GM12878 (cell line): ENCODE data around the gene ACE. TPM values are rescaled to one million over a fixed set of nuclear protein-coding genes. Genes with fewer than 3 reads are reported as not detected.

Experiments used
- ATAC-seq: fragments of 200-7000 bp; cut with Tn5 transposase; 3 replicates; pipeline ENCODE4 v1.9.1; 2020; ENCODE audit warnings: mild to moderate bottlenecking, moderate library complexity
- BruUV-seq: library from RNA; stranded (reverse); fragments of 400-500 nt; replicated peaks from 2 replicates; lab custom pipeline; 2021; lab: Mats Ljungman, UMichigan
- CTCF ChIA-PET: fragments of 300-600 bp; sonication (Branson Sonifier 250); formaldehyde crosslinking; extraction: SDS; loops from one replicate; lab custom pipeline; 2021; ENCODE audit warnings: inconsistent platforms; lab: Yijun Ruan, JAX
- POLR2A ChIA-PET: fragments of 350-600 bp; formaldehyde crosslinking; extraction: SDS; loops from one replicate; lab custom pipeline; 2021; ENCODE audit warnings: inconsistent platforms; lab: Charles Lee
- RAD21 ChIA-PET: fragments of 300-600 bp; sonication (Branson Sonifier 250); formaldehyde crosslinking; loops from one replicate; lab custom pipeline; 2023; ENCODE audit warnings: antibody characterized with exemption; ENCODE audit not compliant: unreplicated experiment; lab: Charles Lee
- SMC1A ChIA-PET: fragments of 300-600 bp; sonication (Branson Sonifier 250); formaldehyde crosslinking; loops from one replicate; lab custom pipeline; 2023; ENCODE audit not compliant: unreplicated experiment, uncharacterized antibody; lab: Charles Lee
- DNase-seq: peaks from one replicate; pipeline ENCODE4 v3.0.0-alpha.2; 2011; ENCODE audit warnings: low read depth, low spot score
- FAIRE-seq: peaks from 3 replicates; lab custom pipeline; 2011; peaks lifted over from hg19 to GRCh38; lab: Jason Lieb, UNC
- H2AFZ ChIP-seq: 2 replicates; pipeline ENCODE4 v1.6.0; 2011; ENCODE audit warnings: low read depth, low read length, control low read depth; ENCODE audit not compliant: control insufficient read depth
- H3K27ac ChIP-seq: 2 replicates; pipeline ENCODE4 v1.5.1; 2011; ENCODE audit warnings: control low read depth; ENCODE audit not compliant: control insufficient read depth, insufficient read depth
- H3K27me3 ChIP-seq, 2 experiments: replicated peaks in 1 of 2; 2 replicates each; pipeline versions ENCODE4 v1.6.0 to v1.6.1; 2011; ENCODE audit warnings: low read length in 1 of 2; ENCODE audit not compliant: control insufficient read depth in 2 of 2, insufficient read depth in 2 of 2
- H3K36me3 ChIP-seq, 2 experiments: 2 replicates each; pipeline ENCODE4 v1.5.1; 2011; ENCODE audit warnings: low read length in 1 of 2; ENCODE audit not compliant: control insufficient read depth in 2 of 2, insufficient read depth in 2 of 2
- H3K4me1 ChIP-seq: 2 replicates; pipeline ENCODE4 v1.6.1; 2011; ENCODE audit warnings: mild to moderate bottlenecking, low read length, moderate library complexity, mixed read lengths; ENCODE audit not compliant: control insufficient read depth, insufficient read depth
- H3K4me2 ChIP-seq: 2 replicates; pipeline ENCODE4 v1.6.0; 2011; ENCODE audit warnings: control low read depth; ENCODE audit not compliant: control insufficient read depth, insufficient read depth
- H3K4me3 ChIP-seq: fragments of 200-600 bp; sonication (generic); 2 replicates; pipeline ENCODE4 v1.5.1; 2016
- H3K79me2 ChIP-seq: 2 replicates; pipeline ENCODE4 v1.6.0; 2011; ENCODE audit warnings: low read length; ENCODE audit not compliant: control insufficient read depth, insufficient read depth
- H3K9ac ChIP-seq: 2 replicates; pipeline ENCODE4 v1.8.0; 2011; ENCODE audit warnings: low read length, control low read depth, mixed read lengths; ENCODE audit not compliant: control insufficient read depth, insufficient read depth
- H3K9me3 ChIP-seq: replicated peaks from 3 replicates; pipeline ENCODE4 v1.5.1; 2011; ENCODE audit warnings: mild to moderate bottlenecking, low read length; ENCODE audit not compliant: control insufficient read depth, insufficient read depth
- H4K20me1 ChIP-seq: 2 replicates; pipeline ENCODE4 v1.6.0; 2011; ENCODE audit not compliant: control insufficient read depth, insufficient read depth
- ATF7 ChIP-seq: fragments of 450-650 bp; IDR thresholded peaks from 2 replicates; pipeline ENCODE4 v1.6.1; 2016; ENCODE audit warnings: low read depth, mild to moderate bottlenecking
- E2F4 ChIP-seq: IDR thresholded peaks from 2 replicates; pipeline ENCODE4 v1.6.1; 2012; ENCODE audit warnings: low read depth, low read length, improper control_type of control experiment
- ETV6 ChIP-seq, 2 experiments: fragments of 450-650 bp in 1 of 2; IDR thresholded peaks in 1 of 2; conservative IDR thresholded peaks in 1 of 2; 2 replicates each; pipeline ENCODE4 v1.6.1; 2014; ENCODE audit warnings: antibody characterized with exemption in 1 of 2, borderline replicate concordance in 1 of 2, low read depth in 1 of 2, mild to moderate bottlenecking in 1 of 2, moderate library complexity in 1 of 2
- EZH2 ChIP-seq: IDR thresholded peaks from 2 replicates; pipeline ENCODE4 v1.6.1; 2012; ENCODE audit warnings: low read depth, mild to moderate bottlenecking, control low read depth, inconsistent platforms, low read length, borderline replicate concordance; ENCODE audit not compliant: control insufficient read depth
- FOXM1 ChIP-seq: IDR thresholded peaks from 2 replicates; pipeline ENCODE4 v1.6.1; 2012; ENCODE audit warnings: low read depth, mild to moderate bottlenecking, inconsistent platforms, low read length, moderate library complexity
- IKZF2 ChIP-seq, 2 experiments: fragments of 450-650 bp; IDR thresholded peaks; 2 replicates each; pipeline ENCODE4 v1.6.1; 2017; ENCODE audit warnings: mild to moderate bottlenecking in 2 of 2, moderate library complexity in 2 of 2
- IRF4 ChIP-seq: IDR thresholded peaks from 2 replicates; pipeline ENCODE4 v1.6.1; 2011; ENCODE audit warnings: low read depth, low read length
- JUNB ChIP-seq: IDR thresholded peaks from 2 replicates; pipeline ENCODE4 v1.6.1; 2016; ENCODE audit warnings: antibody characterized with exemption, mild to moderate bottlenecking
- MEF2A ChIP-seq: IDR thresholded peaks from 2 replicates; pipeline ENCODE4 v1.6.1; 2011; ENCODE audit warnings: low read depth, mild to moderate bottlenecking, low read length, moderate library complexity; ENCODE audit not compliant: insufficient read depth
- NBN ChIP-seq: fragments of 450-650 bp; IDR thresholded peaks from 2 replicates; pipeline ENCODE4 v1.6.1; 2016
- NR2C2 ChIP-seq: IDR thresholded peaks from 2 replicates; pipeline ENCODE4 v1.6.1; 2011; ENCODE audit warnings: borderline replicate concordance, low read depth; ENCODE audit not compliant: control insufficient read depth, insufficient read length
- RB1 ChIP-seq: fragments of 450-650 bp; formaldehyde crosslinking; IDR thresholded peaks from 2 replicates; pipeline ENCODE4 v1.6.1; 2017; ENCODE audit warnings: mild to moderate bottlenecking, borderline replicate concordance
- SIX5 ChIP-seq: IDR thresholded peaks from 2 replicates; pipeline ENCODE4 v1.6.1; 2011; ENCODE audit warnings: mild to moderate bottlenecking, low read depth, low read length, moderate library complexity; ENCODE audit not compliant: severe bottlenecking
- SP1 ChIP-seq: IDR thresholded peaks from one replicate; pipeline ENCODE4 v1.6.1; 2011; ENCODE audit warnings: low read depth, low read length
- SREBF2 ChIP-seq: IDR thresholded peaks from 2 replicates; pipeline ENCODE4 v1.6.1; 2012; ENCODE audit warnings: mild to moderate bottlenecking, low read length
- SUPT20H ChIP-seq: IDR thresholded peaks from 2 replicates; pipeline ENCODE4 v1.6.1; 2011; ENCODE audit warnings: low read depth, mild to moderate bottlenecking, low read length, moderate library complexity, borderline replicate concordance; ENCODE audit not compliant: control insufficient read depth
- TAF1 ChIP-seq: IDR thresholded peaks from 2 replicates; pipeline ENCODE4 v1.6.1; 2011; ENCODE audit warnings: mild to moderate bottlenecking, low read depth, low read length, borderline replicate concordance
- TCF7 ChIP-seq: IDR thresholded peaks from 2 replicates; pipeline ENCODE4 v1.6.1; 2014; ENCODE audit warnings: antibody characterized with exemption, borderline replicate concordance
- ZSCAN29 ChIP-seq: fragments of 450-650 bp; IDR thresholded peaks from 2 replicates; pipeline ENCODE4 v1.6.1; 2017; ENCODE audit warnings: mild to moderate bottlenecking, moderate library complexity
- WGBS: methylation state at CpG from one replicate; pipeline ENCODE4 v1.1.6; 2016; ENCODE audit warnings: low lambda C conversion rate; ENCODE audit not compliant: insufficient replicate concordance, insufficient coverage; ENCODE audit errors: missing lambda C conversion rate; 5-methylcytosine and 5-hydroxymethylcytosine counted together
- in situ Hi-C: fragments of 300-500 bp; cut with MboI; formaldehyde crosslinking; loops from 9 replicates; pipeline ENCODE4 v1.14.3; 2018; ENCODE audit warnings: mixed read lengths
- intact Hi-C: fragments of 100-400 bp; cut with micrococcal nuclease; formaldehyde crosslinking; loops from one replicate; pipeline ENCODE4 v1.14.2; 2022; ENCODE audit not compliant: unreplicated experiment
- polyA plus RNA-seq, 11 experiments: library from polyadenylated mRNA; depleted of rRNA in 4 of 11; unstranded in 6 of 11; stranded (reverse) in 5 of 11; fragments of >200 nt; fragmentation: Nextera tagmentation in 4 of 11; fragmentation: Illumina TruSeq in 1 of 11; extraction: Ambion mirVana in 4 of 11; extraction: Trizol in 1 of 11; gene quantifications; 1 replicate in 1 of 11; 2 replicates in 10 of 11; pipeline versions ENCODE4 v1.2.1 to v1.2.3, GENCODE V29; 2011 to 2016; ENCODE audit warnings: inconsistent platforms in 2 of 11, missing spikeins in 2 of 11, low read depth in 1 of 11
- total RNA-seq, 4 experiments: library from RNA; depleted of rRNA in 3 of 4; stranded (reverse); fragments of >200 nt in 3 of 4; fragmentation: Illumina TruSeq in 1 of 4; extraction: Trizol in 1 of 4; gene quantifications; 2 replicates each; pipeline versions ENCODE4 v1.2.1 to v1.2.3, GENCODE V29; 2013 to 2021
- TF ChIP-seq, protein P1 (sequence below): fragments of 450-650 bp; IDR thresholded peaks from 2 replicates; pipeline ENCODE4 v1.6.1; 2016; ENCODE audit warnings: mild to moderate bottlenecking, moderate library complexity, borderline replicate concordance

The ACE gene
- total and polyA plus RNA-seq, 10 of the 15 experiments (the other 5 are each of a cell fraction or from before 2014, with no cell fraction given) = 0.46 TPM; not detected in 9

- Histone ChIP-seq H4K20me1 (no peaks in the 10 kb centered on the region), H3K4me3 (no peak overlapping the region), H3K27ac (no peak overlapping the region), H2AFZ (no peak overlapping the region), H3K9me3 (no peaks in the 10 kb centered on the region), H3K27me3 (peaks cover 0 to 1% of the 10 kb centered on the region in 2 experiments; a peak in 3 of 4 replicates), H3K9ac (no peak overlapping the region), H3K79me2 (no peaks in the 10 kb centered on the region), H3K36me3 (no peaks in the 10 kb centered on the region), H3K4me2 (no peak overlapping the region), H3K4me1 (no peaks in the 10 kb centered on the region)
- no peak for FAIRE-seq
- SMC1A ChIA-PET = no interaction called here
- intact Hi-C loops (no loop called here), in situ Hi-C loops (no loop called here)
- TF ChIP-seq TAF1 (no peak), FOXM1 (no peak), NBN (no peak), MEF2A (no peak), SREBF2 (no peak), NR2C2 (no peak), RB1 (no peak), ETV6 (conservative IDR thresholded peaks at IDR 0.05 in 1 of 2, IDR thresholded peaks at IDR 0.05 in 1 of 2; ENCODE audit: borderline replicate concordance in 1 of 2, low read depth in 1 of 2) (no peak), IRF4 (no peak), SIX5 (no peak), SP1 (no peak), ZSCAN29 (no peak), EZH2 (no peak), ATF7 (no peak), JUNB (no peak), TCF7 (no peak), IKZF2 (IDR thresholded peaks at IDR 0.05) (no peak), E2F4 (no peak), SUPT20H (no peak)
- TF ChIP-seq, protein P1, sequence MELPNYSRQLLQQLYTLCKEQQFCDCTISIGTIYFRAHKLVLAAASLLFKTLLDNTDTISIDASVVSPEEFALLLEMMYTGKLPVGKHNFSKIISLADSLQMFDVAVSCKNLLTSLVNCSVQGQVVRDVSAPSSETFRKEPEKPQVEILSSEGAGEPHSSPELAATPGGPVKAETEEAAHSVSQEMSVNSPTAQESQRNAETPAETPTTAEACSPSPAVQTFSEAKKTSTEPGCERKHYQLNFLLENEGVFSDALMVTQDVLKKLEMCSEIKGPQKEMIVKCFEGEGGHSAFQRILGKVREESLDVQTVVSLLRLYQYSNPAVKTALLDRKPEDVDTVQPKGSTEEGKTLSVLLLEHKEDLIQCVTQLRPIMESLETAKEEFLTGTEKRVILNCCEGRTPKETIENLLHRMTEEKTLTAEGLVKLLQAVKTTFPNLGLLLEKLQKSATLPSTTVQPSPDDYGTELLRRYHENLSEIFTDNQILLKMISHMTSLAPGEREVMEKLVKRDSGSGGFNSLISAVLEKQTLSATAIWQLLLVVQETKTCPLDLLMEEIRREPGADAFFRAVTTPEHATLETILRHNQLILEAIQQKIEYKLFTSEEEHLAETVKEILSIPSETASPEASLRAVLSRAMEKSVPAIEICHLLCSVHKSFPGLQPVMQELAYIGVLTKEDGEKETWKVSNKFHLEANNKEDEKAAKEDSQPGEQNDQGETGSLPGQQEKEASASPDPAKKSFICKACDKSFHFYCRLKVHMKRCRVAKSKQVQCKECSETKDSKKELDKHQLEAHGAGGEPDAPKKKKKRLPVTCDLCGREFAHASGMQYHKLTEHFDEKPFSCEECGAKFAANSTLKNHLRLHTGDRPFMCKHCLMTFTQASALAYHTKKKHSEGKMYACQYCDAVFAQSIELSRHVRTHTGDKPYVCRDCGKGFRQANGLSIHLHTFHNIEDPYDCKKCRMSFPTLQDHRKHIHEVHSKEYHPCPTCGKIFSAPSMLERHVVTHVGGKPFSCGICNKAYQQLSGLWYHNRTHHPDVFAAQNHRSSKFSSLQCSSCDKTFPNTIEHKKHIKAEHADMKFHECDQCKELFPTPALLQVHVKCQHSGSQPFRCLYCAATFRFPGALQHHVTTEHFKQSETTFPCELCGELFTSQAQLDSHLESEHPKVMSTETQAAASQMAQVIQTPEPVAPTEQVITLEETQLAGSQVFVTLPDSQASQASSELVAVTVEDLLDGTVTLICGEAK = no peak
- RAD21 ChIA-PET = no interaction called here
- no peak for DNase-seq
- no peak for ATAC-seq
- no TSS peak for BruUV-seq
- POLR2A ChIA-PET = no interaction called here
- 63% methylated on average over 10 of the region's 10 CpGs for WGBS
- CTCF ChIA-PET = no interaction called here
Measured at GRCh38 chr17:63488851-63489250, 12.0 kb downstream of the ACE start.
